ENCODE results near the gene PIAS1.
"Not testable (repeated sequence)": the region's sequence is repeated elsewhere in the genome, so short reads cannot be mapped to it uniquely, and the experiment has no call there.

Gene PIAS1

DNA sequence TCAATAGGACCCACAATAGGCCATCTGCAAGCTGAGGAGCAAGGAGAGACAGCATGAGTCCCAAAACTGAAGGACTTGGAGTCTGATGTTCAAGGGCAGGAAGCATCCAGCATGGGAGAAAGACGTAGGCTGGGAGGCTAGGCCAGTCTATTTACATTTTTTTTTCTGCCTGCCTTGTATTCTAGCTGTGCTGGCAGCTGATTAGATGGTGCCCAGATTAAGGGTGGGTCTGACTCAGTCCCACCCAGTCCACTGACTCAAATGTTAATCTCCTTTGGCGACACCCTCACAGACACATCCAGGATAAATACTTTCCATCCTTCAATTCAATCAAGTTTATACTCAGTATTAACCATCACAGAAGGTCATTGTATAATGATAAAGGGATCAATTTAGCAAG, 15.9 kb upstream of the PIAS1 start:
- DNase-seq: no peak

DNA sequence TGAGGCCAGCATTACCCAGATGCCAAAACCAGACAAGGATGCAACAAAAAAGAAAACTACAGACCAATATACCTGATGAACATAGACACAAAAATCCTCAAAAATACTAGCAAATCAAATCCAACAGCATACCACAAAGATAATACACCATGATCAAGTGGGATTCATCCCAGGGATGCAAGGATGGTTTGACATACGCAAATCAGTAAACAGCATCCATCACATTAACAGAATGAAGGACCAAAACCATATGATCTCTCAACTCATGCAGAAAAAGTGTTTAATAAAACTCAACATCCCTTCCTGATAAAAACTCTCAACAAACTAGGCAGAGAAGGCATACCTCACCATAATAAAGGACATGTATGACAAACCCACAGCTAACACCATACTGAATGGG, 14.0 kb upstream of the PIAS1 start:
- DNase-seq: no peak

DNA sequence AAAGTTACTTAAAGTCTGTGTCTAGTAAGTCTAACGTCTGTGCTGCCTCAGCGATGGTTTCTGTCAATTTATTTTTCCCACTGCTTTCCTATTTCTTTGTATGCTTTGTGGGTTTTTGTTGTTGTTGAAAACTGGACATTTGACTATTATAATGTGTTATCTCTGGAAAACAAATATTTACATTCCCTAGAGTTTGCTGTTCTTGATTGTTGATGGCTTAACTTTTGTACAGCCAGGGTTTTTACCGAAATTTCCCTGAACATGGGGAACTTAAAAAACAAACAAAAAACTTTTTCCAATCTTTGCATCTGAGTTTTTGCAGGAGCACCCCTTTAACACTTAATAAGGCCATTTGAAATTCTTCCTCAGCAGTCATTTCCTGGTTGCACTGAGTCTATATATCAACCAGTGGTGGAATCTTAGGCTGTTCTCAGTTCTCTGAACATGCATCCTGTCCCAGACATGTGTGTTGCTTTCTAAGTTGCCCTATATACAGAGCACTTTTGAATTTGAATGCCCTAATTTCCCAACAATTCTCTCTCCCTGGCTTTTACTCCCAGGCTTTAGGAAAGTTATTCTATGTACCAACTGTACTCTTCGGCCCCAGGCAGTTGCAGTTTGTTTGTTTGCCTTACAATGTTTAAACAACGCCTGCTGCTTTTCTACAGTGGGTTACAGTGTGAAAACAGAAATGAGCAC, 11.8 kb upstream of the PIAS1 start:
- no peak for DNase-seq

DNA sequence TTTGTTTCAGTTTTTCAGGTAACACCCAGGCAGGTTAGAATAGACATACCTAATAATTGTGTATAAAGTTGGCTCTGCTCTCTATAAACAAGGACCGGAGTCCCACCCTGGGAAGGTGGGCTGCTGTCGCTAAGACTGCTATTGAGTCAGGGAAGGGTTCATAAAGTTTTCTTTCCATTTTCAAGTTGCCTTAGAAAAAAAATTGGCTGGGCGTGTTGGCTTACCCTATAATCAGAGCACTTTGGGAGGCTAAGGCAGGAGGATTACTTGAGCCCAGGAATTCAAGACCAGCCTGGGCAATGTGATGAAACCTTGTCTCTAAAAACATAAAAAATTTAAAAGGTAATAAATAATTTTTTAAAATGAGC, 11.3 kb upstream of the PIAS1 start:
- DNase-seq: no peak

DNA sequence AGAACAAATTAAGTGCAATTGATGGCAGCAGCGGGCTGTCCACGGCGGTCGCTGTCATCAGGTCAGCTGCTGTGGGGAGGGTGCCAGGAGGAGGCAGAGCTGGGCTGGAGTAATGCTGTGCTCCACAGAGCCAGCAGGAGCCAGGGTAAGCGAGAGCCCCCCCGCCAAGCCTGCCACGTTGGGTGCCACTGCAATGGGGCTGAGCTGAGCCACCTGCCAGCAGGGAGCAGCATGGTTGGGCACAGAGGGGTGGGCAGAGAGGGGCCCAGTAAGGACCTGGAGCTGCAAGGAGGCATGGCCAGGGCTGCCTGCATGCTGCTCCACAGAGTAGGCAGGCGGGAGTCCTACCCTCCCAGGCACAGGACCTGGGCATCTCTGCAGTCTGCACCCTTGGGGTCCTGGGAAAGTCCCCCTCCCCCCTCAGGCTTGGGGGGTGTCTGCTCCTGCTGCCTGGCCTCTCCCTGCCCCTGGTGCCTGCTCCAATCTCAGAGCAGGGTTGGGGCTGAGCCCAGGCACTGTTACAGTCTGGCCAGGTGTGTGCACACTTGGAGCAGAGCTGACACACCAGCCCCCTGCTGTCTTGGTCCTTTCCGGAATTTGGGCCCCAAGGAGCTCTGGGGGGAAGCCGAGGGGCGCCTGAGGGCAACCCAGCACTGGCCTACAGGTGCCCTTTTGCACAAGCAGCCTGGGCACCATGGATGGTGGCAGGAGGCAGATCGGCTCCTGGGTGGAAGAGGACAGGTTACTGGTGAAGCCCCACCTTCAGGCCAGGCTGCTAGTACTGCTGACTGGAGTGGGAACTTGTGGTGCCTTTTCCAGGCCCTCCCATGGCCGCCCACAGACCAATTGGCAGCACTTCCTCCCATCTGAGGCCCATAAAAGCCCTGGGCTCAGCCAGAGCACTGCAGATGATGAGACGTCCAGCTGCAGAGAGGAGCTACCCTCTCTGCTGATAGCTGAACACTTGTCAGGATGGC, 8.5 kb upstream of the PIAS1 start:
- no peak for DNase-seq

DNA sequence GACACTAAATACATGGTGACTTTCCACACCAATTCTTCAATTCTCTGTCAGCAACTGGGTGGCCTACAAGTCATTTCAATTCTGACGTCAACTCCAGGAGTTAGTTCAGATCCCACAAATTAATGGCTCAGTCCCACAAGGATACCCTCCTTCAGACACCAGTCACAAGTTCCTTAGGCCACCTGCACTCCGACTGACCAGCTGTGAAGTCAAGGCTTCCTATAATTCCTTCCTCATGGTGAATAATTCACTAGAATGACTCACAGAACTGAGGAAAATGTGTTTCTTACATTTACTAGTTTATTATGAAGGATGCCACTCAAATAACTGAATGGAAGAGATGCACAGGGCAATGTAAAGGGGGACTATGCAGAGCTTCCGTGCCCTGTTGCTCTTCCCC, 6.3 kb upstream of the PIAS1 start:
- DNase-seq: no peak

DNA sequence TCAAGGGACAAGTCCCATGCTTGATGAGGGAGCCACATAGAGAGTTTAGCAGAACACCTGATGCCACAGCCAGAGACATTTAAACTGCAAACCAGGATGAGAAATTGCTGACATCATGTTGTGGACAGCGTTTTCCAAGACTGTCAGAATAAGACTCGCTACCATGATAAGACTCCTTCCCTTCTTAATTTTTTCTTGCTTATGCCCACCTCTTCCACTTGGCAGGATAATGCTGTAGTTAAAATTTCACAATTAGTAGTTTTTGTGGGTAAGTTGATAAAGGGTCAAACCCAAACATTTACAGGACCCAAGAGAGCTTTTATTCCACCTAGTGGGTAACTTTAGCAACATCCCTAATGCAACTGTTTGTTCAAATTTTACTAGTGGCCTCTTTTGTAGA, 3.0 kb upstream of the PIAS1 start:
- DNase-seq: no peak

DNA sequence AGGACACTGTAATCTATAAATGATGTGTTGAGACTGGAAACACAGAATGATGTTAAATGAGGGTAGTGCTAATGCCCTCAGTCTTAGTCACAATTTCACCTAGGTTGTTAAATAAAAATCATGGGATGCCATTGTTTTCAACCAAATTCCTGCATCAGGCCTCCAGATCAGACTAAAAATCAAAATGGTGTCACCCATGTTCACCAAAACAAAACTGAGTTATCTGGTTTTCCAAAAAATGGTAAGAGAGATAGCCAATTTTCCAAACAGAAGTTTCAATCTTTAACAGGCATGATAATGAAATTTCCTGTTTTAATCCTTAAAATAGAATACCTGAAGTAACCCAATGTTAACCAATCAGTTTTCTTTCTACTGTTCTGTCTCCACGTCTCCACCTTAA, 2.2 kb upstream of the PIAS1 start:
- DNase-seq: no peak

DNA sequence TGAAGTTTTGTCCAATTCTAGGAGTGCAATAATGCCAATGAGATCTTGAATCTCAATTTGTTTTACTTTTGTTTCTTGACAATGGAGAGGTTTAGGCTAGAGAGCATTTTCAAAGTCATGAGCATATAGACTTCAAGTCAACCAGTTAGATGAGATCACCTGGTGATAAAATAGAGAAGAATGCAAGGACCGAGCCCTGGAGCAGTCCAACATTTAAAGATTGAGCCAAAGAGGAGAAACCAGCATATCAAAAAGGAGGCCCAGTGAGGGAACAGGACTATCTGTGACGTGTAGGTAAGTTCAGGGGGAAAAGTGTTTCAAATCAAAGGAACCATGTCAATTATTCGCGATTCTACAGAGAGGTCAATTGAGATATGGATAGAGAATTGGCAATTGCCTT, 1.7 kb upstream of the PIAS1 start:
- no peak for DNase-seq

DNA sequence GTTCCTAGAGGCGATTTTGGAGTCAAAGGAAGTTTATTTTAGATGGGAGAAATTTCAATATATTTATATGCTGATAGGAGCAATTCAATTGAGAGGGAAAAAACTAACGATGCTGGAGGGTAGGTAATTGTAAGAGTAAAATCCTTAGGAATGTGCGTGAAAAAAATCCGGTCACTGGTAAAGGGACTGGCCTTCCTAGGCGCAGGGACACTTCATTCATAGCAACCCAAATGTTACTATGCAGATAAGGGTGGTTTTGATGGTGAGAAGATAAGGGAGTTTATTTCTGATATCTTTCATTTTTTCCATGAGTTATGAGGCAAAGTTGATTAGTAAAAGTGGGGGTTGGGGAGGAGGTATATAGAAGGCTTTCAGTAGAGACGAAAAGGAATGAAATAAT, 1.1 kb upstream of the PIAS1 start:
- DNase-seq: no peak

DNA sequence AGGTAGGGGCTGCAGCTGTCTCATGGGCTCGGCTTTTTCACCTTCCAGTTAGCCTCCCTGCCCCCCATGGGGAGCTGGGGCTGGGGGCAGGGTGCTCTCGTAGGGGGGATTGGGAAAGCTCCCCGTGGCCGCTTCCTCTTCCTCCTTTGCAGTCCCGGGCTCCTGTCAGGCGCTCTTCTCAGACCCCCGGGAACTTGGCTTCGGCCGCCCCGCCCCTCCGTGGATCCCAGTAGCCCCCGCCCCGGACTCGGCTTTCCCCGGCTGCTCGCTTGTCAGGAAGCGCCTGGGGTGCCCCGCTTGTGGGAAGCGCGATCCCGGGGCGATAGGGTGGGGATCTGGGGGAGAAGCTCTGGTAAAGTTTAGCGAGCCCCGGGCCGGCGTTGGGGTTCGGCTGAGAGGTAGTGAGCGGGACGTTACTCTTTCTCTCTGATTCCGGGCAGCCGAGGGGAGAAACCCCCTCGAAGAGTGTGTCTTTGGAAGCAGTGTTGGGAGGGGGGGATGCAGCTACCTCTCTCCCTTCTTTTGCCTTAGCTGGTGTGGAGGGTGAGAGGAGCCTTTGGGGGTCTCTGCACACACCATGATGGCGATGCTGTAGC, 611 bp downstream of the PIAS1 start:
- DNase-seq: peak; percentile 69

DNA sequence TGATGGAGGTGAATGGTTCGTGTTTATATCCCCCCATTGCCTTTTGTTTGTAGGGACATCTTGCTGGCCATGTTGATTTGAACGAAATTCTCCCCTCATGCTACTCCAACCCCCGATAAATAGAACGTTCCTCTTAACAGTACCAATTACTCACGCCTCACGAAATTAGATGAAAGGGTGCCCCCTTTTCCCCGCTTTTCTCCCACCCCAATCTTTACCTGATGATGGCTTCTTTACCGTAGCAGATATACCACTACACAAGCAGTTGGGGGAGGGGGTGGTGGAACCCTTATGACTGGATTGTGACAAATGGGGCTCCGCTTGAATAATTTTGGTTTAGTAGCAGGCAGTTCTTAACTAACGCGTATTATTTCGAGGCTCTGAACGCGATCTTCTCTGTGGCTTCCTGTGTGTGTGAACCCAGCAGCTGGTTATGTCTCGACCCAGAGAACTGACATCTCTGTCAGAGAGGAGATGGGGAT, 1.1 kb downstream of the PIAS1 start:
- DNase-seq: peak; percentile 17

DNA sequence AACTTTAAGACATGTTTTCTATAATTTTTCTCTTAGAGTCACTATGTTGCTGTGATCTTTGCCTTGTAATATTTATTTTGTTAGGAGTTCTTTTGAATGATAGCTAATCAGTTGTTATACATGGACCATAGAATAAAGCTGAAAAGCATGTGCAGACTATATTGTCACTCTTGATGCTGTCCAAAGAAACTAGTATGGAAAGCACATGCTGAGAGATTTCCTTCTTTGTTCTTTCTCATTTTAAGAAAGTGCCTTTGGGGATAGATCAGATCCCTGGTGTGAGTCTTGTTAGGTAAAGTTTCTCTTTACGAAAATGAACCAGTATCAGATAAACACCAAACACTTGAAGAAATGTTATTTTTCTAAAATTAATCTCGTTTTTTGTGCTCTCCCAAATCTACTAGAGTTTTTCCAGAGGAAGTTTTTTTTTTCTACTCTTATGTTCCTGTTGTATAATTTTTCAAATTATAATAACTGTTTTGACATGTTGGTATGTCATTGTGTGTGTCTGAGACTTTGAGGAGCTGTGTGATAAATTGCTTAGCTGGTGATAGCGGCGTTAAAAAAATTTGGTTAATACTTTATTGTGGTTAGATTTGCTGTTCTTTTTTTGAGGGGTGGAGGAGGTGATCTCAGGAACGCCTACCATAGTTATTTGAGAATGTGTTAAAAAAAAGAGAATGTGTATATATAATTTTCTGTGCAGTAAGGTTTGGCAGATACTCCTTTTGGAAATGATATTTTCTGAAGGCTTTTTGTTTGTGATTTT, 2.2 kb downstream of the PIAS1 start:
- no peak for DNase-seq

DNA sequence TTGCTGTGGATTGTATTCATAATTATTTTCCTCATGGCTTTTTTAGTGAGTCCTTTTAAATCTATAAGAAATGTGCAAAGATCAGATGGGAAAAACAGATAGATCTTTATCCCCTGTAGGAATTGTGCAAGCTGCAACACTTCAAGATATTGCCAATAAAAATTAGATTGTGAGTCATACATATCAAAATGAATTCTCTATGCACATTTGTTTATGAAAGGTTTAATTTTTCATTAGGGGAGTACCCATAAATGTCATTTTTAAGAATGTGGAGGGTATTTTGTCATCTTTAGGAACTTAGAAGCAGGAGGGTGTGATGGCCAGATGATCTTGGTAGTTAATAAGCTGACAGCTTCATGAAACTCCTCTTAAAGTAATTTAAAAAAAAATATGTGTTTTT, 2.9 kb downstream of the PIAS1 start:
- no peak for DNase-seq

DNA sequence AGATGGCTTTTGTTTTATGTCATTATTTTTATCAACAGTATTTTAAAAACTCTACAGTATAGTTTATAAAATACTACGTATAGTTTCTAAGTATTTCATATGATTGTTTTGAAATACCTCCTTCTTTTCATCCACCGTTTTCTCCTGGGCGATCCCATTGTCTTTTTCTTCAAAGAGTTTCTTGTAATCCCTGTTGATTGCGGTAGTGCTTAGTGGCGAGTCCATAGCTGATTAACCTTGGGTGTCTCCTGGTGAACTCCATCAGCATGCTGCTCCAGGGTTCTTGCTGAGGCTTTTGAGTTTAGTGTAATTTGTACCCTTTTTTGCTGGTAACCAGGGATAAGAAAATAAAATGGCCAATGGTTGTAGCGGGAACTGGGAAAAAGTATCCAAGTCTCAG, 3.6 kb downstream of the PIAS1 start:
- no peak for DNase-seq

DNA sequence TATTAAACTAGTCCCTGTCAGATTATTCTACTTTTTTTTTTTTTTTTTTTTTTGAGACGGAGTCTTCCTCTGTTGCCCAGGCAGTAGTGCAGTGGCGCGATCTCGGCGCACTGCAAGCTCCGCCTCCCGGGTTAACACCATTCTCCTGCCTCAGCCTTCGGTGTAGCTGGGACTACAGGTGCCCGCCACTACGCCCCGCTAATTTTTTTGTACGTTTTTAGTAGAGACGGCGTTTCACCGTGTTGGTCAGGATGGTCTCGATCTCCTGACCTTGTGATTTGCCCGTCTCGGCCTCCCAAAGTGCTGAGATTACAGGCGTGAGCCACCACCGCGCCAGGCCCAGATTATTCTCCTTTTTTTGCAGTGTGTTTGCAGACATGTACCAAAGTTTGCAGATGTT, 4.9 kb downstream of the PIAS1 start:
- not testable (repeated sequence) for DNase-seq

DNA sequence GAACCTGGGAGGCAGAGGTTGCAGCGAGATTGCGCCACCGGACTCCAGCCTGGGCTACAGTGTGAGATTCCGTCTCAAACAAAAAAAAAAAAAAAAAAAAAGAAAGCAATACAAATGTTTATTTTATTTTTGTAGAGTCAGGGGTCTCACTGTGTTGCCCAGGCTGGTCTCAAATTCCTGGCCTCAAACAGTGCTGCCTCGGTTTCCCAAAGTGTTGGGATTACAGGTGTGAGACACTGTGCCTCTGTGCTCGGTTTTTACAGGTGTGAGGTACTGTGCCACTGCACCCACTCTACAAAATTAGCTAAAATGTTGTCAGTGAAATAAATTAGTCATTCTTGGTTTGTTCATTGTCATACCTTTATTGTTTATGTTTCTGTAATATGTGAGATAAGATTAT, 5.5 kb downstream of the PIAS1 start:
- DNase-seq: no peak

DNA sequence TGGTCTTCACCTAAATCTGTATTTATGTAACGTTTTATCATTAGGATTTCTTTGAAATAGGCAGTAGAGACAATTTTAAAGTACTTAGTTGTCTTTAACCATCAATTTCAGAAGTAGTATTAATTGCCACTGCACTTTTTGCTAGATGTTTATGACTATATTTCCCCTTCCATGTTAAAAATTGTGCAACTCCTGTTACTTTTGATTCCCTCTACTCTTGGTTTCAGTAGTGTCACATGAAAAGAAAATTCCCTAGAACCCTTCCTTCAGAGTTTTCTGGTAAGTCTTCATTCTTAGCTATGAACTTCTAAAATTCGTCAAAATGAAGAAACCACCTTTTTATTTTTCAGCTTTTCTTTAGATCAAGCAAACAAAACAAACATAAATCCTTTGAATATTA, 7.1 kb downstream of the PIAS1 start:
- DNase-seq: no peak

DNA sequence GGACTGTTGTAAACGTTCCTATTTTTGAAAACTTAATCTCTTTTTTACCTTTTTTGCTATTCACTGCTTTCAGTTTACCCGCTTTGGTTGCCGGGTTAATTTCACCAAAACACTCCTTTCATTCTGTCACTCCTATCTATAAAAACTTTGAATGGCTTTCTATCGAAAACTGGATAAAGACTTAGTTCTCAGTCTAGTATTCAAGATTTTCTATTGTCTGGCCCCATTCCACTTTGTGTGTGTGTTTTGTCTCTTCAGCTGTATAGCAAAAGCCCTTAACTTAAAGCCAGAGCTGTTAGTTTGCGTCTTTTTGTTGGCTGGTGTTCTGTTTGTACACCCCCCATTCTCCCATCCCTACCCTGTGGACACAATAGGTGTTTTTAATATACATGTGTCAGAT, 7.5 kb downstream of the PIAS1 start:
- no peak for DNase-seq

DNA sequence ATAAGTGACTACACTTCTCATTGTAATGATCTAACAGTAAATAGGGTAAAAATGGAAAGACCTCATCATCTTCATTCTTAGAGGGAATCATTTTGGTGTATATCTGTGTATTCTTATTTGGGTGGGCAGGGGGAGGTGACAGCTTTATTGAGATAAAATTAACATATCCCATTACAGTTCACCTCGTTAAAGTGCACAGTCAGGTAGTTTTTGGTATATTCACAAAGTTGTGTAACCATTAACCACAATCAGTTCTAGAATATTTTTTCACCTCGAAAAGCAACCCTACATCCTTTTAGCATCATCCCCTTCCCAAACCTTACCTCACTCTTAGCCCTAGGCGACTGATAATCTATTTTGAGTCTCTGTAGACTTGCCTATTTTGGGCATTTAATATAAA, 8.1 kb downstream of the PIAS1 start:
- DNase-seq: no peak

DNA sequence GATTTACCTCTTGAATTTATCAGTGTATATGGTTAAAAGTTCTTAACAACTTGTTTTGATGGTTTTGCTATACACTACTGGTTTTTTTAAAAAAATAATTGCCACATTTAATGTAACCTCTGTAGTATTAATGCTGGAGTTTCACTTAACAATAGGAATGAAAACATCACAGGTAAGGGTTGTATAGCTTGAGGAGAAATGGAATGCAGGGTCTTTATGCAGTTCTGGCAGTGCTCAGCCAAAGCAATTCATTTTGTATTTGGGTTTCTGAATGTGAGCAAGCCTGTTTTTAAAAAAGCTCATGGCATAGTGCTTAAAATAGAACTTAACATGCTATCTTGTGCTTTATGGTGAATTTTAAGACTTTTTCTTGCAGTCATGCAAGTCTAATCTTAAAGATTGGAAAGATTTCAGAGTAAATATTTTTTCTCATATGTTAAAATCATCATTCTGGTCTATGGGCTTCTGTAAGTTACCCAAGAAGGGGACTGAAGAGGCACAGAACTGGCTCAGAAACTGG, 8.9 kb downstream of the PIAS1 start:
- DNase-seq: no peak

DNA sequence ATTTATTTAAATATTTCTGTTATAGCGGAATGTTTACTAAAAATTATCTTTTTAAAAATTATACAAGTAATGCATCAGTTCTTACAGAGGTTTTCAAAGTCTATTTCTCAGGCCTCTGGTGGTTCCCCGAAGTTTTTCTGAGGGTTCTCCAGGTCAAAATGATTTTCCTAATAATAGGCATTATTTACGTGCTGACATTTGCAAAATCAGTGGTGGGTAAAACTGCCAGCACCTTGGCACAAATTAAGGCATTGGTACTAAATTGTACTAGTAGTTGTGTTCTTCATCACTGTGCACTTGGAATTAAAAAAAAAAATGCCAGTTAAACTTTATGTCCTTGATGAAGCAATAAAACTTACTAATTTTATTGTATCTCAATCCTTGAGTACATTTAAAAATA, 9.5 kb downstream of the PIAS1 start:
- no peak for DNase-seq
